Central memory CD8-positive, alpha-beta T cell (primary cell): ENCODE data around the gene CDC26.
A peak's percentile ranks its signal among the peaks of the same experiment; 100 is the strongest.
"Not testable (repeated sequence)": the region's sequence is repeated elsewhere in the genome, so short reads cannot be mapped to it uniquely, and the experiment has no call there.

Experiments
- ATAC-seq: fragments of 150-1000 bp; cut with Tn5 transposase; replicated peaks from 2 replicates; pipeline ENCODE4 v1.10.0; 2022; ENCODE audit warnings: mild to moderate bottlenecking, moderate FRiP score, moderate number of reproducible peaks; ENCODE audit not compliant: poor library complexity, severe bottlenecking; ENCODE audit errors: extremely low read depth
- DNase-seq, 2 donors: peaks; one replicate each; pipeline ENCODE4 v3.0.0; 2021; ENCODE audit warnings: low spot score in 2 of 2
- H3K27ac Mint-ChIP-seq: one replicate; pipeline ENCODE4 v1.8.0; 2022; ENCODE audit warnings: low read depth, mild to moderate bottlenecking, moderate library complexity, mixed read lengths
- H3K27me3 Mint-ChIP-seq: one replicate; pipeline ENCODE4 v1.8.0; 2022; ENCODE audit warnings: mixed read lengths
- H3K36me3 Mint-ChIP-seq: one replicate; pipeline ENCODE4 v1.8.0; 2022; ENCODE audit warnings: mild to moderate bottlenecking, moderate library complexity, mixed read lengths; ENCODE audit not compliant: insufficient read depth
- H3K4me1 Mint-ChIP-seq: one replicate; pipeline ENCODE4 v1.8.0; 2022; ENCODE audit warnings: mixed read lengths
- H3K4me3 Mint-ChIP-seq: one replicate; pipeline ENCODE4 v1.8.0; 2022; ENCODE audit warnings: mild to moderate bottlenecking, moderate library complexity, mixed read lengths
- H3K9me3 Mint-ChIP-seq: one replicate; pipeline ENCODE4 v1.8.0; 2022; ENCODE audit warnings: mixed read lengths

The CDC26 gene

GRCh38 chr9:113278840-113279239, 3.5 kb upstream of the CDC26 start:
- no peak for ATAC-seq
- Mint-ChIP-seq H3K36me3 (peaks cover 56% of the 10 kb centered on the region), H3K27ac (peak overlapping the region; percentile 19), H3K4me1 (peaks cover 32% of the 10 kb centered on the region), H3K4me3 (no peak overlapping the region), H3K9me3 (no peaks in the 10 kb centered on the region), H3K27me3 (no peaks in the 10 kb centered on the region)
- no peak for DNase-seq

- H3K9me3 Mint-ChIP-seq = no peaks in the 10 kb centered on the region
- ATAC-seq (peak; percentile 30), DNase-seq (peak in 1 of 2 donors; percentile 15)
- no peaks in the 10 kb centered on the region for H3K27me3 Mint-ChIP-seq
- peaks cover 46% of the 10 kb centered on the region for H3K36me3 Mint-ChIP-seq
- H3K27ac Mint-ChIP-seq = no peak overlapping the region
- H3K4me3 Mint-ChIP-seq = no peak overlapping the region
- H3K4me1 Mint-ChIP-seq = peaks cover 25% of the 10 kb centered on the region
Measured at GRCh38 chr9:113274474-113275156, 757 bp downstream of the CDC26 start.

GRCh38 chr9:113269871-113270270, 5.5 kb downstream of the CDC26 start:
- no peak for DNase-seq
- no peak for ATAC-seq
- H3K9me3 Mint-ChIP-seq = no peaks in the 10 kb centered on the region
- H3K4me3 Mint-ChIP-seq = no peak overlapping the region
- peaks cover 52% of the 10 kb centered on the region for H3K36me3 Mint-ChIP-seq
- peaks cover 21% of the 10 kb centered on the region for H3K4me1 Mint-ChIP-seq
- peak overlapping the region; percentile 50 for H3K27ac Mint-ChIP-seq
- H3K27me3 Mint-ChIP-seq = no peaks in the 10 kb centered on the region

GRCh38 chr9:113269355-113269754, 6.0 kb downstream of the CDC26 start:
- Mint-ChIP-seq H3K4me3 (no peak overlapping the region), H3K36me3 (peaks cover 51% of the 10 kb centered on the region), H3K27ac (peak overlapping the region; percentile 50), H3K27me3 (no peaks in the 10 kb centered on the region), H3K9me3 (no peaks in the 10 kb centered on the region), H3K4me1 (peaks cover 20% of the 10 kb centered on the region)
- no peak for DNase-seq
- ATAC-seq = no peak

GRCh38 chr9:113267911-113268566, 7.3 kb downstream of the CDC26 start:
- H3K36me3 Mint-ChIP-seq = peaks cover 46% of the 10 kb centered on the region
- H3K9me3 Mint-ChIP-seq = no peaks in the 10 kb centered on the region
- no peak overlapping the region for H3K27ac Mint-ChIP-seq
- no peak for DNase-seq
- H3K27me3 Mint-ChIP-seq = no peaks in the 10 kb centered on the region
- H3K4me1 Mint-ChIP-seq = peaks cover 15% of the 10 kb centered on the region
- no peak overlapping the region for H3K4me3 Mint-ChIP-seq
- no peak for ATAC-seq

- Mint-ChIP-seq H3K4me1 (peaks cover 14% of the 10 kb centered on the region), H3K36me3 (peaks cover 34% of the 10 kb centered on the region), H3K4me3 (no peak overlapping the region), H3K27ac (no peak overlapping the region), H3K9me3 (no peaks in the 10 kb centered on the region), H3K27me3 (no peaks in the 10 kb centered on the region)
- DNase-seq = no peak
- ATAC-seq = no peak
Measured at GRCh38 chr9:113266174-113266573, 9.2 kb downstream of the CDC26 start.

GRCh38 chr9:113261917-113262671, 13.3 kb downstream of the CDC26 start:
- H3K36me3 Mint-ChIP-seq = peaks cover 10% of the 10 kb centered on the region
- no peak overlapping the region for H3K4me3 Mint-ChIP-seq
- H3K4me1 Mint-ChIP-seq = no peaks in the 10 kb centered on the region
- DNase-seq (no peak), ATAC-seq (no peak)
- no peak overlapping the region for H3K27ac Mint-ChIP-seq
- no peaks in the 10 kb centered on the region for H3K27me3 Mint-ChIP-seq
- no peaks in the 10 kb centered on the region for H3K9me3 Mint-ChIP-seq

- ATAC-seq (no peak), DNase-seq (no peak)
- Mint-ChIP-seq H3K9me3 (no peaks in the 10 kb centered on the region), H3K27me3 (no peaks in the 10 kb centered on the region), H3K27ac (no peak overlapping the region), H3K4me3 (no peak overlapping the region), H3K4me1 (no peaks in the 10 kb centered on the region), H3K36me3 (peaks cover 4% of the 10 kb centered on the region)
Measured at GRCh38 chr9:113258282-113258681, 17.1 kb downstream of the CDC26 start.

GRCh38 chr9:113257863-113258262, 17.5 kb downstream of the CDC26 start:
- ATAC-seq = no peak
- H3K27ac Mint-ChIP-seq = no peak overlapping the region
- no peaks in the 10 kb centered on the region for H3K4me1 Mint-ChIP-seq
- no peak for DNase-seq
- no peak overlapping the region for H3K4me3 Mint-ChIP-seq
- no peaks in the 10 kb centered on the region for H3K27me3 Mint-ChIP-seq
- H3K36me3 Mint-ChIP-seq = peaks cover 4% of the 10 kb centered on the region
- H3K9me3 Mint-ChIP-seq = no peaks in the 10 kb centered on the region

GRCh38 chr9:113255438-113255837, 19.9 kb downstream of the CDC26 start:
- Mint-ChIP-seq H3K4me1 (no peaks in the 10 kb centered on the region), H3K9me3 (no peaks in the 10 kb centered on the region), H3K4me3 (no peak overlapping the region), H3K27ac (no peak overlapping the region), H3K36me3 (peaks cover 3% of the 10 kb centered on the region), H3K27me3 (no peaks in the 10 kb centered on the region)
- DNase-seq (no peak), ATAC-seq (no peak)

GRCh38 chr9:113254991-113255390, 20.4 kb downstream of the CDC26 start:
- ATAC-seq = no peak
- H3K27ac Mint-ChIP-seq = no peak overlapping the region

GRCh38 chr9:113250807-113251206, 24.6 kb downstream of the CDC26 start:
- Mint-ChIP-seq H3K36me3 (no peaks in the 10 kb centered on the region), H3K9me3 (no peaks in the 10 kb centered on the region), H3K4me1 (no peaks in the 10 kb centered on the region), H3K4me3 (no peak overlapping the region), H3K27ac (no peak overlapping the region), H3K27me3 (no peaks in the 10 kb centered on the region)
- DNase-seq = no peak
- ATAC-seq = no peak

More at GRCh38 chr9:113254991-113255390, 20.4 kb downstream of the CDC26 start:
- Mint-ChIP-seq H3K27me3 (no peaks in the 10 kb centered on the region), H3K36me3 (peaks cover under 1% of the 10 kb centered on the region), H3K9me3 (no peaks in the 10 kb centered on the region), H3K4me3 (no peak overlapping the region), H3K4me1 (no peaks in the 10 kb centered on the region)
- DNase-seq = no peak

- not testable (repeated sequence) for DNase-seq, H3K27me3 Mint-ChIP-seq, H3K36me3 Mint-ChIP-seq, H3K4me3 Mint-ChIP-seq, H3K9me3 Mint-ChIP-seq, H3K27ac Mint-ChIP-seq, H3K4me1 Mint-ChIP-seq, ATAC-seq
Measured at GRCh38 chr9:113249661-113250060, 25.7 kb downstream of the CDC26 start.
